ENCODE measurements around the gene TBC1D1.

GRCh38 chr4:38099908-38100407 lies 209.1 kb downstream of the TBC1D1 start:
- TF ChIP-seq CTCF (IDR thresholded peaks at IDR 0.05 in 4 of 5, conservative IDR thresholded peaks at IDR 0.05 in 1 of 5) = no peak
- TF ChIP-seq POLR2A (IDR thresholded peaks at IDR 0.05) = no peak
